Stimulated activated CD4-positive, alpha-beta T cell treated with anti-CD3 and anti-CD28 coated beads, Interleukin-12 subunit alpha, Interleukin-12 subunit beta, amount 100 ng/mL, for 48 hours (primary cell): Measurements from ENCODE around the gene DMD.
"Not testable (repeated sequence)": the region's sequence is repeated elsewhere in the genome, so short reads cannot be mapped to it uniquely, and the experiment has no call there.

Source experiments
- DNase-seq, 3 donors: peaks; one replicate each; pipeline ENCODE4 v3.0.0-alpha.2; 2020; ENCODE audit warnings: low read depth in 2 of 3, low spot score in 1 of 3

Gene DMD

DNA sequence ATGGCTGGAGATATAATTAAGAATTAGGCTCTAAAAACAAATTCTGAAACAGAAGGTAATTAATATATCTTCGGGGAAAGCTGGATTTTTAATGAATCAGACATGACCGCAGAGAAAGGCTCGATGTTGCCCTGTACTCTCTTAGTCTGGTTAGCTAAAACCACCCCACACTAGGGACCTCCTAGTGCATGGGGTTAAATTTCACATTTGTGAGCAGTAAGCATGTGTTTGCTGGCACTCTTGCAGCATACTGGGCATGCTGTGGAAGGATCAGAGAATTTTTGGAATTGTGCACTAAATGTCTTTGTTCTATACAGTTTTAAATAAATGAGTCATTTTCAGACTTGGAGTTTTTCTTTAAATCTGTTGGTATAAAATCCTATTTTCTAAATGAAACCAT lies 1663.9 kb downstream of the DMD start:
- no peak for DNase-seq

DNA sequence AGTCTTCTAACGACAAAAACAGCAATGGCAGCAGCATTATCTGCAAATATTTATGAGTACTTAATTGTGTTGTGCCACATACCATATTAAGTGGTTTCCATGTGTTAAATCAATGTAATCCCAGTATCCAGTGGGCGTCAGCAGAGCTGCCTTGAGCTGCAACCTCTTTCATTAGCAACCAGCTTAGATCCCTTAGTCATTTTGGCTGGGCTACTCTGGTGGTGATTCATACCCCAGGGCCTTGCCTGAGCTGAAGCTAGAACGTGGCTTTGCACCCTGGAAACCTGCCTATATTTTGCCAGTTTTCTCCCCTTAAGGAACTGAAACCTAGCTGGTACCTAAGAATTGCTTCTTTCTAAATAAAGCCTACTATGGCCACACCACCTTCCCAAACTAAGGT lies 1665.2 kb downstream of the DMD start:
- no peak for DNase-seq

- DNase-seq, result no peak
These were observed 1665.6 kb downstream of the DMD start for GRCh38 chrX:31545726-31546125.

GRCh38 chrX:31545191-31545590 lies 1666.2 kb downstream of the DMD start:
- no peak for DNase-seq

- DNase-seq, result no peak
These were observed 1667.7 kb downstream of the DMD start for GRCh38 chrX:31543634-31544033.

DNA sequence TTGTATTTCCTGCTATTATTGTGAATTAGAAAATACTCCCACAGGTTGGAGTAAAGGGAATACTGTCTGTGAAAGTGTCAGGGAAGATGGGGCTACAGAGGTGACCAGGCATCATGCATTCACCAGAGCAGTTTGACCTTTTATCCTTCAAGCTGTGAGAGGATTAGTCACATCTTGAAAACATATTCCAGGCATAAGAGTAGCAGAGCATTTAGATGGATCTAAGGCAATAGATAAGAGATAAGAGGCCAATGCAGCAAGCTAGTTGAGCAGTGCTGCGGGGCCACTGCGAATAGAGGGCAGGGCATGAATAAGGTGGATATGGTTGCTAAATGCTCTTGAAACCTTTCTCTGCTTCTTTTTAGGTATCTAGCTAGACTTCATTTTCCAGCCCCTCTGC lies 1668.8 kb downstream of the DMD start:
- DNase-seq, result no peak

DNA sequence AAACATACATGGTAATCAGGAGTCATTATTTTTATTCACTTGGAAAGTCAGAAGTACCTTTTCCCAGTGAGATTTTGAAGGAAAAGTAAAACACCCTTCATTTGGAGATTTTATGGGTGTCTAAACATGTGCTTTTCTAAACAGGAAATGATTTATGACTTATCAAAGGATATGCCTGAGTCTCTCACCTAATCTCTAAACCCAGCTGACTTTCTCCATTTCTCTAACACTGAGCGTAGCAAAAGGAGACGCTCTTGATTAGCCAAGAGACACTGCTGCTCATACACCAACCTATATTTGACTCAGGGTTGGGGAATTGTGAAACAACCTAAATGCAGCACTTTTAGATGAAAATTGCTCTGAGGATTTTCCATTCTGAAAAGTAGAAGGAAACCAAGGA lies 1671.0 kb downstream of the DMD start:
- DNase-seq, result no peak

DNA sequence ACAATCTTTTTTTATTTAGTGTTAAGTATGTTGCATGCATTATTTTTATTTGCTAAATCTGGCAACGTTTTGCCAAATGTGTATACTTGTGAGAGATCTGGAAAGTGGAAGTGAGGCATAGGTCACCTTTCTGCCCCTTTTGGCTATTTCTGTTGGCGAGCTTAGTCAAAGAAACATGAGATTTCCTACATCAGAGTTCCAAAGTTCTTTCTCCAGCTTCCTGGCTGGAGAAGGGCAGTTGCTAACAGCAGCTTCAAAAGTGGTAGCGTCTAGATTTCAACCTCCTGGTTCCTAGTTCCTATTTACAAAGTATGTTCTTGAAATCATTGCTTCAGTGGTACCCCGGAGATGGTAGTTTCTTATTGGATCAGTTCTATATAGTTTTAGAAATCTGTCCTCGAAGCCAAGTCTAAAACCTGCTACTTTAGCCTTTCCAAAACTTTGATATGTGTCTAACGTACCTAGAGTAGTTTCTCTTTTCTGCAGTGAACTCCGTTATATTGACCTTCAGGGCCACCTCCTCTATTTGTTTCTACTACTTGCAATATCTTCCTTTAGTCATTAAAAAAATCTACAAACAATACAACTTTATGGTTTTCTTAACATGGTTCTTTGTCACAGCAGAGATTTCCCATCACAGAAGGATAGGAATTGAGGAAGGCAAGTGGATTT lies 1683.8 kb downstream of the DMD start:
- DNase-seq, result no peak

DNA sequence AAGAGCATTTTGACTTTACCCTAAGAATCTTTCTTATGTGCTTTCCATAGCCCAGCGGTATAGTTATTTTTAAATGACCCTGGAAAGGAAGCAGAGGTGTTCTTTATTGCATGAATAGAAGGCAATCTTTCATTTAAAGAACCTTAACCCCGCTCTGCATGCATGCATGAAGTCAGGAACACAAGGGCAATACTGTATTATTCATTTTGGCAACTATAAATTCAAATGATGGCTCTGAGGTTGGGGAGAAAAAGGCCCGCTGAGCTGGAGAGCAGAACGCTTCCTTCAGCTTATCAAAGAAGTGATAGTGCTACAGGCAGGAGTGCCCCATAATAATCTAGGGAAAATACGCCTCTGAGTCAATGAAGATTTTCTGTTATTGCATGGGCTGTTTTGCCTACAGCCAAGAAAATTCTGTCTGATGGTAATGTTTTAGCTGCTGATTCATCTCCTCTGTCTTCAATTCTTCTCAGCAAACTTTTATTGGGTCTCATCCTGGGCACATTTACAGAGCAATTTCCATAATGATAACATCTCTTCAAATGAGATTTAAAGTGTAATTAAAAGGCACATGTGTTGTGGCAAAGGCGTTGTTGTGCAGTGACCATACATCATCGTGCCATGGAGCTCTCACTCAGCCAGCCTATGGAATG lies 1687.3 kb downstream of the DMD start:
- no peak for DNase-seq

DNA sequence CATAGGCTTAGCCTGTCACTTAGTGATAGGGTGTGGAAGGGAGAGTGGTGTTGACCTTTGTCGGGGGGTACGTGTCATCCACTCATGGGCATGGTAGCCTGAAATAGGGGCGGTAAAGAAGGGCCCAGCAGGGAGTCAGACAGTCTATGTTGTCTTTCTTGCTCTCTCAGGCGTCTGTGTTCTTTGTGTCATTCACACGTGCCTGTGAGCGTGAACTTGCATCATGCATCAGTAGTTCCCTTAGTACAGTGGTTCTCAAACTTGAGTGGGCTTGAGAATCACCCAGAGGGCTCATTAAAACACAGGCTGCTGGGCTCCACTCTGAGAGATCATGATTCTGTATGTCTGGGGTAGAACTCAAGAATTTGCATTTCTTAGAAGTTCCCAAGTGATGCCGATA lies 1688.6 kb downstream of the DMD start:
- no peak for DNase-seq

- no peak for DNase-seq
These were observed 1689.4 kb downstream of the DMD start for GRCh38 chrX:31521941-31522340.

DNA sequence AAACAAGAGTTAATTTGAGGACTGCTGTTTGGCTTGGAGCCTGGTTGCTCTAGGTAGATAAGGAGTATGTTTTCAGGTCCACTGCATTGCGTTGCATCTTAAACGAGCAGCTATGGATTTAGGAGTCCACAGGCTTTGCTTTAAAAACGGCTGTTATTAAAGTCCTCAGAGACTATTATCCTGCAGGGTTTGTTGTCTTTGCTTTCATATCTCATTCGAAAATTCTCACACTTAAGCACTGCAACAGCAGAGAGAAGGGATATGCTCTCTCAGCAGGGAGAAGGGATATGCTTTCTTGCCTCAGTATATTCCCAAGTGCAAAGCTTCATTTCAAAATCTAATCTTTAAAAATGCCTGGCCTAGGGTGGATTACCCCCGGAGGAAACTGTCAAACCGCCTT lies 1694.8 kb downstream of the DMD start:
- no peak for DNase-seq

- DNase-seq, result no peak
These were observed 1703.0 kb downstream of the DMD start for GRCh38 chrX:31508338-31508737.

GRCh38 chrX:31506928-31507327 lies 1704.4 kb downstream of the DMD start:
- no peak for DNase-seq

GRCh38 chrX:31506360-31506759 lies 1705.0 kb downstream of the DMD start:
- DNase-seq, result no peak

GRCh38 chrX:31500921-31501320 lies 1710.4 kb downstream of the DMD start:
- DNase-seq, result no peak

DNA sequence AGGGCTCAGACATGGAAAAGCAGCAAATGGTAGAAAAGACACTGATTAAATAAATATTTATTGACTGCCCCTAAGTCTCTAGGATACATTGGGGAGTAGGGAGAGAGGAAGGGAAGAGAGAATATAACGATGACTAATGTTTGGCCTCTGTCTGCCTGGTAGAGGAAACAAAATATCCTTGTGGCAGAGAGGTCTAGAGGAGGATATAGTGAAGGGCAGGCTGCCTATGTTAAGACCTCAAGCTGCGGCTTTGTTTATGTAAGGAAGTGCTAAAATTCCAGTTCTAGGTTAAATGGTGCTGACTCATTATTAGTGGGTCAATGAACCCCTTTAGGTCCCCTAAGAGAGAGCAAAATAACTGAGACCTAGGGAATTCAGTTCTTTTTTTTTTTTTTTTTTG lies 1712.2 kb downstream of the DMD start:
- no peak for DNase-seq

- DNase-seq, result no peak
These were observed 1714.3 kb downstream of the DMD start for GRCh38 chrX:31497086-31497485.

DNA sequence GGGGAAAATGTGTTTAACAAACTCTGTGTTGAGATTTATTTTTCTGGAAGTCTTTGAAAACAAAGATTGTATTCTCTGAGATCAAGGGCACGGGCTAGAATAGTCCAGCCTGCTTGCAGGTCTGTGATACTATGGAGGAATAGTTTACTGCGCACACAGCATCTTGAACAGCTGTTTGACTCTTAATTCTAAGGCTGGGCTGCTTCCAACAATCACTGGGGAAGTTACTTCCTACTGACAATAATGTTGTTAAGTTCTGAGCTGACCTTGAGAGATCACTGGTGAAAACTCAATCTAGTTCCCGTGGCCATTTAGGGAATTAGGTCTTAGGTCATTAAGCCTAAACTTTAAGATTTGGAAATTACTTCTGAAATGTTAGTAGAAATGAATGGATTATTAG lies 1723.4 kb downstream of the DMD start:
- DNase-seq, result no peak

- DNase-seq, result no peak
These were observed 1728.0 kb downstream of the DMD start for GRCh38 chrX:31483336-31483735.

DNA sequence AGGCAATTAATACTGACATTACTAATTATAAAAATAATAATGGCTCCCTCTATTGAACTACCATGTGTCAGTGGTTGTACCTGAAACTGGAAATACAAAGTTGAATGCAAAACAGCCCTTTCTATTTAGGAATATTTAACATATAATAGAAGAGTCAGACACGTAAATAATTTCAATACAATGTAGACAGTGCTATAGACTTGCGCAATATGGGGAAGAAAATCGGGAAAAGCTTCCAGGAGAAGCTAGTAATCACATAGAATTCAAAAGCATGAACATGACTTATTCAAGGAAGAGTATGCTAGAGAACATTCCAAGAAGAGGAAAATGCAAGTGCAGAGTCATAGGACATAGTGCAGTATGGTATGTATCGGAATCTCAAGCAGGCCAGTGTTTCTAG lies 1730.7 kb downstream of the DMD start:
- DNase-seq, result no peak

DNA sequence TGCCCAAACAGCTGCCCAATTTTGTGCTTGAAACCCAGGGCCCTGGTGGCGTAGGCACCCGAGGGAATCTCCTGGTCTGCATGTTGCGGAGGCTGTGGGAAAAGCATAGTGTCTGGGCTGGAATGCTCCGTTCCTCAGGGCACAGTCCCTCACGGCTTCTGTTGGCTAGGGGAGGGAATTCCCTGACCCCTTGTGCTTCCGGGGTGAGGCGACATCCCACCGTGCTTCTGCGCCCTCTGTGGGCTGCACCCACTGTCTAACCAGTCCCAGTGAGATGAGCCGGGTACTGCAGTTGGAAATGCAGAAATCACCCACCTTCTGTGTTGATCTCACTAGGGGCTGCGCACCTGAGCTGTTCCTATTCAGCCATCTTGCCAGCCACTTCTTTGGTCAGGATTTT lies 1740.1 kb downstream of the DMD start:
- DNase-seq, result no peak

GRCh38 chrX:31470753-31471152 lies 1740.6 kb downstream of the DMD start:
- DNase-seq, result not testable (repeated sequence)
